ENCODE data around the gene EIF4E. TPM values are rescaled to one million over a fixed set of nuclear protein-coding genes. Genes with fewer than 3 reads are reported as not detected.

Gene EIF4E
- total RNA-seq, 4 donors from 2014 or later: 35.7 to 67.5 (median 56.0) TPM

DNA sequence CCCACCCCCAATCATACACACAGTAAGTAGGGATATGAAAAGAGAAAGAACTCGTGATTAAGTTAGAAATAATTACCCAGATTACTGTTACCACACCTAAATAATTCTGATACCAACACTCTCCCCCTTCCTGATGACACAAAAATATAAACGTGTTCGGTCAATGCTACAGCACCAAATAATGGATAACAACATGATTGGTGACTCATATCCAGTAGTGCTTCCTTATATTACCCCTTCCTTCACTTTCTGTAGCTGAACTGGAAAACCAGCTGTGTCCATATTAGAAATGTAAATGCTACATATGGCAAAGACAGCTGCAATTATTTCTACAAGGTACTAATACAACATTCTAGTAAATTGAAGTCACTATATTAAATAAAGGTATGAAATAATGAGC lies 20.8 kb downstream of the EIF4E start:
- Histone ChIP-seq H3K4me3 (no peak overlapping the region), H3K36me3 (no peaks in the 10 kb centered on the region), H3K9me3 (no peaks in the 10 kb centered on the region), H3K27me3 (no peaks in the 10 kb centered on the region), H3K27ac (no peak overlapping the region), H3K4me1 (peaks cover 35 to 50% of the 10 kb centered on the region in 2 donors)
- intact Hi-C loops (cut with DNase I; ENCODE audit: low total_unique reads): no loop called here
- TF ChIP-seq POLR2A (IDR thresholded peaks at IDR 0.05): no peak
- TF ChIP-seq, protein P1, sequence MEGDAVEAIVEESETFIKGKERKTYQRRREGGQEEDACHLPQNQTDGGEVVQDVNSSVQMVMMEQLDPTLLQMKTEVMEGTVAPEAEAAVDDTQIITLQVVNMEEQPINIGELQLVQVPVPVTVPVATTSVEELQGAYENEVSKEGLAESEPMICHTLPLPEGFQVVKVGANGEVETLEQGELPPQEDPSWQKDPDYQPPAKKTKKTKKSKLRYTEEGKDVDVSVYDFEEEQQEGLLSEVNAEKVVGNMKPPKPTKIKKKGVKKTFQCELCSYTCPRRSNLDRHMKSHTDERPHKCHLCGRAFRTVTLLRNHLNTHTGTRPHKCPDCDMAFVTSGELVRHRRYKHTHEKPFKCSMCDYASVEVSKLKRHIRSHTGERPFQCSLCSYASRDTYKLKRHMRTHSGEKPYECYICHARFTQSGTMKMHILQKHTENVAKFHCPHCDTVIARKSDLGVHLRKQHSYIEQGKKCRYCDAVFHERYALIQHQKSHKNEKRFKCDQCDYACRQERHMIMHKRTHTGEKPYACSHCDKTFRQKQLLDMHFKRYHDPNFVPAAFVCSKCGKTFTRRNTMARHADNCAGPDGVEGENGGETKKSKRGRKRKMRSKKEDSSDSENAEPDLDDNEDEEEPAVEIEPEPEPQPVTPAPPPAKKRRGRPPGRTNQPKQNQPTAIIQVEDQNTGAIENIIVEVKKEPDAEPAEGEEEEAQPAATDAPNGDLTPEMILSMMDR (IDR thresholded peaks at IDR 0.05 in 4 of 5, conservative IDR thresholded peaks at IDR 0.05 in 1 of 5): no peak
- in situ Hi-C loops (cut with MboI; ENCODE audit: low sequenced_read_pairs in 4 of 4): loop anchor here in 1 of 4 donors (25.0 kb wide), 1 partner anchor 646 kb away; the partner anchor contains the start of gene RAP1GDS1
- no peak for ATAC-seq
- no peak for DNase-seq

DNA sequence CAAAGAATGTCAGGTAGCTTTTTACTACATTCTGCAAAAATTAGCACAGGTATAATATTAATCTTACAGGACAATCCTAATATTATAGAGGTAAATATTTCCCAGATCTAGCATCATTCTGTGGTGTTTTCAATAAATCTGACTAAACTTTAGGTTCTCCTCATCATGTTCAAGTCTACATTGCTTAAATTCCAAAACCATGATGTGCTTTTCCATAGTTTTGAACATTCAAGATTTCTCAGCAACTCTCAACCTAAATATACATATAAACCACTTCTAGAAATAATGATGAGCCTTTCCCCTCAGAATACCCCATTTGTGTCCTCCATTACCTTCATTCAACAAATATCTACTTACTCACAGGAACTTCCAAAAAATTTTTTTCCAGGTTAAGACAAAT lies 23.1 kb downstream of the EIF4E start:
- ATAC-seq: no peak
- intact Hi-C loops (cut with DNase I; ENCODE audit: low total_unique reads): no loop called here
- TF ChIP-seq, protein P1 (IDR thresholded peaks at IDR 0.05 in 4 of 5, conservative IDR thresholded peaks at IDR 0.05 in 1 of 5): no peak
- no peak for TF ChIP-seq POLR2A (IDR thresholded peaks at IDR 0.05)
- peaks cover 35 to 49% of the 10 kb centered on the region in 2 donors for H3K4me1 ChIP-seq
- DNase-seq: no peak
- no peaks in the 10 kb centered on the region for H3K27me3 ChIP-seq
- H3K36me3 ChIP-seq: peaks cover 0 to 7% of the 10 kb centered on the region in 2 donors
- no peaks in the 10 kb centered on the region for H3K9me3 ChIP-seq
- no peak overlapping the region for H3K4me3 ChIP-seq
- in situ Hi-C loops (cut with MboI; ENCODE audit: low sequenced_read_pairs in 4 of 4): loop anchor here in 1 of 4 donors (25.0 kb wide), 1 partner anchor 644 kb away; the partner anchor contains the start of gene RAP1GDS1
- no peak overlapping the region for H3K27ac ChIP-seq

GRCh38 chr4:98905297-98905696 lies 23.6 kb downstream of the EIF4E start:
- in situ Hi-C loops (cut with MboI; ENCODE audit: low sequenced_read_pairs in 4 of 4): loop anchor here in 1 of 4 donors (25.0 kb wide), 1 partner anchor 643 kb away; the partner anchor contains the start of gene RAP1GDS1
- peaks cover 35 to 44% of the 10 kb centered on the region in 2 donors for H3K4me1 ChIP-seq
- ATAC-seq: no peak

DNA sequence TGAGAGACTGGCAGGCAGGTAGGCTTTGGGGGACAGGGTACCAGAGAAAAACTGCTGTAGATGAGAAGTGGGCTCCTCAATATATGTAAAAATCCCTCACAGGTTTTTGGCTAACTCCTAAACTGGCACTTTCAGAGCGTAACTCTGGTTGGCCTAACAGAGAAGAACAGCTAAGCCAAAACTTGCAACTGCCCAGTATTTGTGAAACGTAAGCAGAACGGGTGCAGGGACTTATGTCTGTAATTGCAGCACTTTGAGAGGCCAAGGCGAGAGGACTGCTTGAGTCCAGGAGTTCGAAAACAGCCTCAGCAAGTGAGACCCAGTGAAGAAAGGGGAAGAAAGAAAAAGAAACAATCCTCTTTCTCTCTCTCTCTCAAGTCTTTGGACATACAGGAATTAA lies 25.0 kb downstream of the EIF4E start:
- ATAC-seq (no peak), DNase-seq (no peak)
- H3K9me3 ChIP-seq: no peaks in the 10 kb centered on the region
- no peak overlapping the region for H3K4me3 ChIP-seq
- H3K36me3 ChIP-seq: peaks cover 0 to 17% of the 10 kb centered on the region in 2 donors
- peaks cover 29 to 33% of the 10 kb centered on the region in 2 donors for H3K4me1 ChIP-seq
- H3K27me3 ChIP-seq: no peaks in the 10 kb centered on the region
- TF ChIP-seq, protein P1 (IDR thresholded peaks at IDR 0.05 in 4 of 5, conservative IDR thresholded peaks at IDR 0.05 in 1 of 5): no peak
- TF ChIP-seq POLR2A (IDR thresholded peaks at IDR 0.05): no peak
- H3K27ac ChIP-seq: no peak overlapping the region
- intact Hi-C loops (cut with DNase I; ENCODE audit: low total_unique reads) (no loop called here), in situ Hi-C loops (cut with MboI; ENCODE audit: low sequenced_read_pairs in 4 of 4) (loop anchor here in 1 of 4 donors (25.0 kb wide), 1 partner anchor 642 kb away; the partner anchor contains the start of gene RAP1GDS1)

More at GRCh38 chr4:98905297-98905696, 23.6 kb downstream of the EIF4E start:
- intact Hi-C loops (cut with DNase I; ENCODE audit: low total_unique reads): no loop called here
- H3K36me3 ChIP-seq: peaks cover 0 to 13% of the 10 kb centered on the region in 2 donors
- H3K27ac ChIP-seq: no peak overlapping the region
- H3K4me3 ChIP-seq: no peak overlapping the region
- no peak for DNase-seq
- TF ChIP-seq POLR2A (IDR thresholded peaks at IDR 0.05): no peak
- TF ChIP-seq, protein P1 (IDR thresholded peaks at IDR 0.05 in 4 of 5, conservative IDR thresholded peaks at IDR 0.05 in 1 of 5): no peak
- H3K27me3 ChIP-seq: no peaks in the 10 kb centered on the region
- no peaks in the 10 kb centered on the region for H3K9me3 ChIP-seq

All from gastrocnemius medialis (tissue), 4 donors.